ENCODE data around the gene METTL22.

The METTL22 gene

GRCh38 chr16:8605554-8605953 lies 15.9 kb upstream of the METTL22 start:
- DNase-seq (ENCODE audit: low spot score) = no peak
- Histone ChIP-seq H3K4me1 (ENCODE audit: insufficient read depth, poor library complexity, severe bottlenecking) (no peaks in the 10 kb centered on the region), H3K4me3 (ENCODE audit: severe bottlenecking) (no peak overlapping the region), H3K27me3 (ENCODE audit: insufficient read depth, poor library complexity, severe bottlenecking) (no peaks in the 10 kb centered on the region), H3K9me3 (ENCODE audit: severe bottlenecking) (peaks cover 2% of the 10 kb centered on the region), H3K27ac (ENCODE audit: poor library complexity, severe bottlenecking) (no peak overlapping the region), H3K36me3 (ENCODE audit: low read depth) (no peaks in the 10 kb centered on the region)
- no peak for ATAC-seq (ENCODE audit: low read depth)
- TF ChIP-seq CTCF (IDR thresholded peaks at IDR 0.05; ENCODE audit: poor library complexity, severe bottlenecking) = no peak

DNA sequence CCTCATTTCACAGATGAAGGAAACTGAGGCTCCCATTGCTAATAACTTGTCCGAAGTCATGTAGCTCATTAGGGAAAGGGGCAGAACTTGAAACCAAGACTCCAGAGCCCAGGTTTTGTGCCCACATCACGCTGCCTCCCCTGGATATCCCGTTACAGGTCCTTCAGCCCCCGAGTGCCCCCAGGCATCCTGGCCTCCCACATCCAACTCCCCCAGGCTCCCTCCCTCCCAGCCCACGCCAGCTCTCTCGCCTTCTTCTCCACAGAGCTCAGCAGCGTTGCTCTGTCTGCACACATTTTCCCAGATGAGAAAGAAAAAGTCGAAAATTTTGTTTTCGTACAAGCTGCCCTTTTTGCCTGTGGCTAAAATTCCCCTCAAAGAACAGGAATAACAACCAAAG lies 14.3 kb upstream of the METTL22 start:
- ATAC-seq (ENCODE audit: low read depth) = no peak
- H3K36me3 ChIP-seq (ENCODE audit: low read depth) = no peaks in the 10 kb centered on the region

GRCh38 chr16:8611122-8611521 lies 10.4 kb upstream of the METTL22 start:
- no peak for DNase-seq (ENCODE audit: low spot score)
- no peak for TF ChIP-seq CTCF (IDR thresholded peaks at IDR 0.05; ENCODE audit: poor library complexity, severe bottlenecking)
- H3K4me1 ChIP-seq (ENCODE audit: insufficient read depth, poor library complexity, severe bottlenecking) = peaks cover 8% of the 10 kb centered on the region
- H3K36me3 ChIP-seq (ENCODE audit: low read depth) = no peaks in the 10 kb centered on the region
- no peaks in the 10 kb centered on the region for H3K27me3 ChIP-seq (ENCODE audit: insufficient read depth, poor library complexity, severe bottlenecking)
- peak overlapping the region; percentile 37 for H3K27ac ChIP-seq (ENCODE audit: poor library complexity, severe bottlenecking)
- H3K9me3 ChIP-seq (ENCODE audit: severe bottlenecking) = no peaks in the 10 kb centered on the region
- H3K4me3 ChIP-seq (ENCODE audit: severe bottlenecking) = no peak overlapping the region
- ATAC-seq (ENCODE audit: low read depth) = no peak

More for the DNA sequence above, 14.3 kb upstream of the METTL22 start:
- no peak for TF ChIP-seq CTCF (IDR thresholded peaks at IDR 0.05; ENCODE audit: poor library complexity, severe bottlenecking)
- Histone ChIP-seq H3K27me3 (ENCODE audit: insufficient read depth, poor library complexity, severe bottlenecking) (no peaks in the 10 kb centered on the region), H3K4me1 (ENCODE audit: insufficient read depth, poor library complexity, severe bottlenecking) (peaks cover 6% of the 10 kb centered on the region), H3K27ac (ENCODE audit: poor library complexity, severe bottlenecking) (no peak overlapping the region), H3K4me3 (ENCODE audit: severe bottlenecking) (no peak overlapping the region), H3K9me3 (ENCODE audit: severe bottlenecking) (peaks cover 2% of the 10 kb centered on the region)
- no peak for DNase-seq (ENCODE audit: low spot score)

DNA sequence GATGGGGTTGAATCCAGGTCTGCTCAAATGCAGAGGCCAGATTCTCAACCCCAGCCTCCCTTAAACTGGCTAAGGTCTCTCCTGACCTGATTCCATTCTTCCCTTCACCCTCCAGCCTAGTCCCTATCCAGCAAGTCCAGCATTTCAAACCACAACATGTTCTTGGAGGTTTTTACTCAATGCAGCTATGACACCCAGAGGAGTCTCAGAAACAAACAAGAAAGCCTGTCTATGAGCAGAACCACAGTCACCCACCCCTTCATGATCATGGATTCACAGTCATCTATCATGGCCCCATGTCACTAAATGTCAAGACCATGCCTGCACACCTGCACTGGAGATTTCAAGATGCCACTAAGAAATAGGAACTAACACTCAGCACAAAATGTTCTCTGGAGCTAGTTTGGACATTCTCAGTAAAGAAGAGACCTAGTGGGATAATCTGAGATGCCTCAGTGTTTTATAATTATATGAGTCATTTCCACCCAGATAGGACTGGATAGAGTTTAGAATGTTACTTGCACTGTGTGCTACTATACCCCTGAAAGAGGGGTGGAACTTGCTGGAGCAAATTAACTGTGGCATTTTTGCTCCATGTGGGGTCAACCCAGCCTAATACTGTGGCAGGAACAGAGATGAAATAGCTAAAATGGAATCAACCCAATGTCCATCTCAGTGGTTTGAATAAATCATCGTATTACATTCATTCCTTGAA lies 9.5 kb upstream of the METTL22 start:
- DNase-seq (ENCODE audit: low spot score) = no peak
- Histone ChIP-seq H3K27me3 (ENCODE audit: insufficient read depth, poor library complexity, severe bottlenecking) (no peaks in the 10 kb centered on the region), H3K27ac (ENCODE audit: poor library complexity, severe bottlenecking) (peak overlapping the region; percentile 37), H3K4me3 (ENCODE audit: severe bottlenecking) (no peak overlapping the region), H3K36me3 (ENCODE audit: low read depth) (no peaks in the 10 kb centered on the region), H3K9me3 (ENCODE audit: severe bottlenecking) (no peaks in the 10 kb centered on the region), H3K4me1 (ENCODE audit: insufficient read depth, poor library complexity, severe bottlenecking) (peaks cover 8% of the 10 kb centered on the region)
- TF ChIP-seq CTCF (IDR thresholded peaks at IDR 0.05; ENCODE audit: poor library complexity, severe bottlenecking) = no peak
- peak; percentile 81 for ATAC-seq (ENCODE audit: low read depth)

GRCh38 chr16:8614435-8615029 lies 7.0 kb upstream of the METTL22 start:
- Histone ChIP-seq H3K27ac (ENCODE audit: poor library complexity, severe bottlenecking) (no peak overlapping the region), H3K4me3 (ENCODE audit: severe bottlenecking) (no peak overlapping the region), H3K27me3 (ENCODE audit: insufficient read depth, poor library complexity, severe bottlenecking) (no peaks in the 10 kb centered on the region), H3K9me3 (ENCODE audit: severe bottlenecking) (no peaks in the 10 kb centered on the region), H3K4me1 (ENCODE audit: insufficient read depth, poor library complexity, severe bottlenecking) (peaks cover 8% of the 10 kb centered on the region), H3K36me3 (ENCODE audit: low read depth) (no peaks in the 10 kb centered on the region)
- TF ChIP-seq CTCF (IDR thresholded peaks at IDR 0.05; ENCODE audit: poor library complexity, severe bottlenecking) = no peak
- DNase-seq (ENCODE audit: low spot score) (no peak), ATAC-seq (ENCODE audit: low read depth) (no peak)
